Measurements from ENCODE around the gene ZBTB22.
"Not testable (repeated sequence)": the region's sequence is repeated elsewhere in the genome, so short reads cannot be mapped to it uniquely, and the experiment has no call there.

The ZBTB22 gene

GRCh38 chr6:33298773-33299236 lies 18.7 kb downstream of the ZBTB22 start, which contains the start of gene RGL2:
RGL2 (minus strand) TSS chr6:33298942; CDS start chr6:33298610, 332 bp downstream.
- peak in 1 of 2 experiments; percentile 80 for DNase-seq

- peak; percentile 84 to 93 for DNase-seq
Observed at GRCh38 chr6:33297956-33298772, 19.4 kb downstream of the ZBTB22 start.

DNA sequence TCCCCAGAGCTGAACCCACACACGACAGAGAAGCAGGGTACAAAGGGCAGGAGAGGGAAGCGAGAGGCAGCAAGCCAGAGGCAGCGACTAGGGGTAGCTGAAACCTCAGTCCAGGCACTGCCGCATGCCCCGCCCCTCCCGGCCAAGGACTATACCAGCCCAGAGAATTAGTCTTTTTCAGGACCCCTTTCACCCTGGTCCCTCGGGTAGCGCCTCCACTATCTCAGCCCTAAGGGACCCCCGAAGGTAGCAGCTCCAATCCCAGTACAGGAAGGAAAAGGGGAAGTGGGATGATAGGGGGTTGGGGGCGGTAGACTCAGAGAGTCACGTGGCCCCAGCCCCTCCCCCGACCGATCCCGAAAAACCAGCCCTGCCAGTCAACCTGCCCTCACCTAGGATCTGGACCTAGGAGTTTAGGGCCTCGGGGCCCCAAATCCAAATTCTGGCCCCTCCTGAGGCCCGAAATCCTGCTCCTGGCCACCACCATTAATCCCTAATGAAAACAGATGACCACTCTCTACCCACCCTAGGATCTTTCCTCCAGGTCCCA lies 20.1 kb downstream of the ZBTB22 start:
- DNase-seq: peak in 1 of 2 experiments; percentile 74

DNA sequence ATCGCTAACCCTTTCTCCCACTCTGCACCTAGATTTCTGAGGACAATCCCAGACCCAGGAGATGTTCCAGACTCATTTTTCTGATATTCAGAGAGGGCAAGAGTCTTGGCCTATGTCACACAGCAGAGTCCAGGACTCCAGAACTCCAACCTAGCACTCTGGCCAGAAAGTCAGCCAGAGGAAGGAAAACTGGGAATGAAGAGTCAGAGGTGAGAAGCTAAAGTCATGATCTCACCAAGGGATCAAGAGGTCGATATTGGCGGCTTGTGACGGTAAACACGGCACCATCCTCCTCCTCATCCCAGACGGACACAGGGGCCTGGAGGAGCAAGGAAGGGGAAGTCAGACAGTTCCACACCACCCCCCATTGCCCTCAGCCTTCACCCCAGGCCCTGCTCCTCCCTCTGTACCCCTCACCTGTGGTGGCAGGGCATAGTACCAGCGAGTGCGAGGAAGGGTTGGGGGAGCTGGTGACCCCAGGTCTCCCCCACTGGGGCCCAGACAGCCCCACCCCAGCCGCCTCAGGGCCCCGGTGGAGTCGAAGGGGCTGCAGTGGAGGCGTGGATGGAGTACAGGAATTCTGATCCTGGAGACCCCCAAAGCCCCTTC lies 20.6 kb downstream of the ZBTB22 start:
- no peak for DNase-seq

DNA sequence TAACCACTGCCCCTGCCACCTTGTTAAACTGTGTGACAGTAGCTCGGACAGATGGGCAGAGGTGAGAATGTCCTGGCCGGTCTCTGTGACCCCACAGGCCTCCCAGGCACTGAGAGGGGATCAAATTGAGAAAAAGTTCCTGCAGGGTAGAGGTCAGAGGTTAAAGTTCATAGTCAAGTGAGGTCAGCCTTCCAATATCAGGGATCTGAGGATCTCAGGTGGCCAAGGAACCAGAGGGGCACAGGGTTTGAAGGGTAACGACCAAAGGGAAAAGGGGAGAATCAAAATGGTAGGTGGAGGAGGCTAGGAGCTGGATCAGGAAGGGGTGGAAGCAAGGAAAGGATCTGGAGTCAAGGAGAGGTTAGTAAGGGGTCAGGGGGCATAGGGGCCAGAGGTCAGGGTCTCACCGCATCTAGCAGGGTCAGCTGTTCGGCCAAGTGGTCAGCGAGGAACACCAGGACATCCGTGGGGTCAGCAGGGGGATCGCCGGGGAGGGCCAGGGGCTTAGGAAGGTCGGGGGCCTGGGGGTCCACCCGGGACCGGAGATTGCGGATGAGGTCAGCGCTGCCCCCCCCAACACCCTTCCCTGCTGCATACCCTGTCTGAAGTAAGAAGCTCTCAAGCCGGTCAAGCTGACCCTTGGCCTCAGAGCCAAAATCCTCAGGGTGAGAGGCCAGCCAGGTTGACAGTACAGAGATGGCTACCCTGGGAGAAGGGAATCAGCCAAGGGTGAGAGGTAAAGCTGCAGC lies 21.7 kb downstream of the ZBTB22 start:
- no peak for DNase-seq

GRCh38 chr6:33294086-33294823 lies 23.3 kb downstream of the ZBTB22 start:
- DNase-seq: no peak

DNA sequence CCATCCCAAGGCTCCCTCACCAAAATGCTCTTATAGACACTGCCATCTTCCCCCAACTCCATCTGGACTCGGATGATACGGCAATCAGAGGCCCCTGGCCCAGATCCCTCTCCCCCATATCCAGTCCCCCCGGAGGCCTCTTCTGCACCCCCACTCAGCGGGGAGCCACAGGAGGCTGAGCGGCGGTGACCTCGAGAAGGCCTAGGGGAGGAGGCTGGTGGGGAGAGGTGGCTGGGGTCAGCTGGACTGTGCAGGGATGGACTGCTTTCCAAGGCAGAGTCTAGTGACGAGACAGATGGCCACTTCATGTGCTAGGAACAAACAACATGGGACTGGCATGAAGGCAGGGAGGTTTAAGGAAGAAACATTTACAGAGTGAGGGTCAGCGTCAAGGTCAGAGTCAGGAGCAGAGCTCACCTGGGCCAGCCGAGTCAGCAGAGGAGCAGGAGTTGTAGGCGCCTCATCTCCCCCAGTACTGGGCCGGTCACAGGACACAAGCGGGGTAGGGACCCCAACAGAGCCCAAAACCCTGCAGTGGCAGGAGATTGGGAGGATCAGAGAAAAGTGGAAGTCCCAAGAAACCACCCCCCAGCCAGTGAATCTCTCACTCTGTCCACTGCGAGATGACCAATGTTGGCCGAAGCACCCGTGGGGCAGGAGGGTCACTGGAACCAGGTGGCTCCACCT lies 24.4 kb downstream of the ZBTB22 start:
- no peak for DNase-seq

DNA sequence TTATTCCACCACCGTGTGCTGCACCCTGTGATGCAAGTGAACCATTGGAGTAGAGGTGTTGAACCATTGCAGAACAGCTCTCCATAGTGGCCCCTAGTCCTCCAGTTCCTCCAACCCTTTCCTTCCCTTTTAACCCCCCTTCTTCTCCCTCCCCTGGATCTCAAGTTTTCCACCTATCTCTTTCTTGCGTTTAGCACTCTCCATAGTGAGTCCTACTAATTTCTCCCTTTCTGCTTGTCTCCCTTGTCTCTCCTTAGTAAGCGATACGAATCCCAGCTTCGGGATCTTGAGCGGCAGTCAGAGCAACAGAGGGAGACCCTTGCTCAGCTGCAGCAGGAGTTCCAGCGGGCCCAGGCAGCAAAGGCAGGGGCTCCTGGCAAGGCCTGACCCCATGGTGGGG lies 27.1 kb downstream of the ZBTB22 start:
- no peak for DNase-seq

DNA sequence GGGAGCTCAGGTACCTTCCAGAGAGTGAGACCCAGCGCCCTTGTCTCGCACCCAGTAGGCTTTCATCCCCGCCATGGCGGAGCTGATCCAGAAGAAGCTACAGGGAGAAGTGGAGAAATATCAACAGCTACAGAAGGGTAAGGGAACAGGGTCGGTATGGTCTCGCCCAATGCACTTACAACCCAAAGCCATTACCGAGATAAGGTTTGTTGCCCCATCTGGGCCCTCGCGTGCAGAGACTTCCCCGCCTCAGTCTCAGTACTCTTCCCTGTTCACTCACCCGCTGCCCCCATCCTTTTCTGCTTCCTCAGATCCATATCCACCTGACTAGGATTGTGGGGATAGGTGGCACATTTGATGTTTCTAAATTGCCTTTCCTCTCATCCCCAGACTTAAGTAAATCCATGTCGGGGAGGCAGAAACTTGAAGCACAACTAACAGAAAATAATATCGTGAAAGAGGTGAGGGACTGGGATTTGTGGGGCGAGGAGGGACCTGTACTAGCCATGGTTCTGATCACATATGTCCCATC lies 27.7 kb downstream of the ZBTB22 start:
- no peak for DNase-seq

GRCh38 chr6:33288921-33289783 lies 28.4 kb downstream of the ZBTB22 start, which contains the start of the genes PFDN6 and WDR46:
PFDN6 (plus strand) TSS chr6:33289601; CDS start chr6:33289857, 256 bp downstream.
WDR46 (minus strand) TSS chr6:33289239; CDS start chr6:33289170, 69 bp downstream.
- peak; percentile 85 to 96 for DNase-seq

- DNase-seq: no peak
Observed at GRCh38 chr6:33288141-33288920, 29.2 kb downstream of the ZBTB22 start.

GRCh38 chr6:33286946-33287914 lies 30.3 kb downstream of the ZBTB22 start:
- no peak for DNase-seq

DNA sequence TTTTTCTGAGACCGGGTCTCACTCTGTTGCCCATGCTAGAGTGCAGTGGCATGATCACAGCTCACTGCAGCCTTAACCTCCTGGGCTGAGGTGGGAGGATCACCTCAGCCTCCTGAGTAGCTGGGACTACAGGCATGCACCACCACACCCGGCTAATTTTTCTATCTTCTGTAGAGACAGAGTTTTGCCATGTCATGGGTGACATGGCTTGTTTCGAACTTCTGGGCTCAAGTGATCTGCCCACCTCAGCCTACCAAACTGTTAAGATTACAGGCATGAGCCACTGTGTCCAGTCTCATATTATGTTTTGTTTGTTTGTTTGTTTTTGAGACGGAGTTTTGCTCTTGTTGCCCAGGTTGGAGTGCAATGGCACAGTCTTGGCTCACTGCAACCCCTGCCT lies 32.3 kb downstream of the ZBTB22 start:
- DNase-seq: not testable (repeated sequence)

- DNase-seq: no peak
Observed at GRCh38 chr6:33280539-33280938, 37.0 kb downstream of the ZBTB22 start.

- DNase-seq: peak; percentile 42 to 55
Observed at GRCh38 chr6:33279971-33280511, 37.5 kb downstream of the ZBTB22 start.

- no peak for DNase-seq
Observed at GRCh38 chr6:33279257-33279695, 38.3 kb downstream of the ZBTB22 start.

DNA sequence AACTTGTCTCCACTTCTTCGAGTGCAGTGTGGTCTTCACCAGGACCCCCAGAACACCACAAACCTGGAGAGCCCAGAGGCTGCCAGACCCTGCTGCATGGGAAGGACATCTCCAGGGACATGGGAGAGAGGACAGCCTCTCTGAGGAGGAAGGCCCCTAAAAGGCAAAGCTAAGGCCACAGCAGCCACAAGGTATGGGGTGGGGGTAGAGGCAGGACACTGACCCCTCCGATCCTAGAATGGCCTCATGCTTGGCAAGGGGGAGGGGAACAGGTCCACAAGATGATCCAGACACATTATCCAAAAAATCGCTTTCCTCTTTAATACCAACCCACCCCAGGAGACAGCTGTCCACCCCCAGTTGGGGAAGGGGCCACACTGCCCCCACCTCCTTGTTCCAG lies 38.7 kb downstream of the ZBTB22 start:
- no peak for DNase-seq

GRCh38 chr6:33278392-33278741 lies 39.2 kb downstream of the ZBTB22 start:
- no peak for DNase-seq

All from SW 1271 (cell line).